Nephron progenitor cell (in vitro differentiated cells): ENCODE data around the gene CLEC4F.
"Not testable (repeated sequence)": the region's sequence is repeated elsewhere in the genome, so short reads cannot be mapped to it uniquely, and the experiment has no call there.

Source experiments
- DNase-seq: peaks from one replicate; pipeline ENCODE4 v3.0.0; 2021
- H3K27ac Mint-ChIP-seq: 2 replicates; pipeline ENCODE4 v1.8.0; 2021; ENCODE audit warnings: mild to moderate bottlenecking, moderate library complexity, mixed read lengths
- H3K27me3 Mint-ChIP-seq: 2 replicates; pipeline ENCODE4 v1.8.0; 2021; ENCODE audit warnings: mild to moderate bottlenecking, low read depth, mixed read lengths; ENCODE audit not compliant: poor library complexity
- H3K36me3 Mint-ChIP-seq: 2 replicates; pipeline ENCODE4 v1.8.0; 2021; ENCODE audit warnings: low read depth, mixed read lengths
- H3K4me1 Mint-ChIP-seq: 2 replicates; pipeline ENCODE4 v1.8.0; 2021; ENCODE audit warnings: mixed read lengths
- H3K4me3 Mint-ChIP-seq: 2 replicates; pipeline ENCODE4 v1.8.0; 2021; ENCODE audit warnings: mild to moderate bottlenecking, moderate library complexity, mixed read lengths
- H3K9me3 Mint-ChIP-seq: 2 replicates; pipeline ENCODE4 v1.8.0; 2021; ENCODE audit warnings: mild to moderate bottlenecking, moderate library complexity, mixed read lengths
- CTCF ChIP-seq: fragments of 200-600 bp; sonication (generic); IDR thresholded peaks from 2 replicates; pipeline ENCODE4 v1.5.0; 2021; ENCODE audit warnings: antibody characterized with exemption

Gene CLEC4F

DNA sequence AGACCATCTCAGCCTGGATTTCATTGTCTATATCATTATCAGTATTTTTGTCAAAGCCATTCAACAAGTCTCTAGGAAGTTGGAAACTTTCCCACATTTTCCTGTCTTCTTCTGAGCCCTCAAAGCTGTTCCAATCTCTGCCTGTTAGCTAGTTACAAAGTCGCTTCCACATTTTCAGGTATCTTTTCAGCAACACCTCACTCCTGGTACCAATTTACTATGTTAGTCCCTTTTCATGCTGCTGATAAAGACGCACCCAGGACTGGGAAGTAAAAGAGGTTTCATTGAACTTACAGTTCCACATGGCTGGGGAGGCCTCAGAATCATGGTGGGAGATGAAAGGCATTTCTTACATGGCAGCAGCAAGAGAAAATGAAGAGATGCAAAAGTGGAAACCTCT lies 20.7 kb downstream of the CLEC4F start:
- H3K27me3 Mint-ChIP-seq, result peaks cover 56% of the 10 kb centered on the region
- peaks cover 5% of the 10 kb centered on the region for H3K4me1 Mint-ChIP-seq
- no peak overlapping the region for H3K27ac Mint-ChIP-seq
- peaks cover 7% of the 10 kb centered on the region for H3K36me3 Mint-ChIP-seq
- peaks cover 25% of the 10 kb centered on the region for H3K9me3 Mint-ChIP-seq
- H3K4me3 Mint-ChIP-seq, result no peak overlapping the region
- no peak for DNase-seq
- no peak for TF ChIP-seq CTCF

GRCh38 chr2:70797996-70798395 lies 22.4 kb downstream of the CLEC4F start:
- peaks cover 65% of the 10 kb centered on the region for H3K27me3 Mint-ChIP-seq
- H3K4me3 Mint-ChIP-seq, H3K27ac Mint-ChIP-seq, DNase-seq, H3K4me1 Mint-ChIP-seq, H3K36me3 Mint-ChIP-seq: not testable (repeated sequence)
- H3K9me3 Mint-ChIP-seq, result peaks cover 30% of the 10 kb centered on the region

GRCh38 chr2:70797506-70797905 lies 22.9 kb downstream of the CLEC4F start:
- peaks cover 5% of the 10 kb centered on the region for H3K4me1 Mint-ChIP-seq
- peaks cover 7% of the 10 kb centered on the region for H3K36me3 Mint-ChIP-seq
- no peak overlapping the region for H3K27ac Mint-ChIP-seq
- no peak for TF ChIP-seq CTCF
- H3K27me3 Mint-ChIP-seq, result peaks cover 68% of the 10 kb centered on the region
- H3K9me3 Mint-ChIP-seq, result peaks cover 33% of the 10 kb centered on the region
- DNase-seq, result no peak
- no peak overlapping the region for H3K4me3 Mint-ChIP-seq

DNA sequence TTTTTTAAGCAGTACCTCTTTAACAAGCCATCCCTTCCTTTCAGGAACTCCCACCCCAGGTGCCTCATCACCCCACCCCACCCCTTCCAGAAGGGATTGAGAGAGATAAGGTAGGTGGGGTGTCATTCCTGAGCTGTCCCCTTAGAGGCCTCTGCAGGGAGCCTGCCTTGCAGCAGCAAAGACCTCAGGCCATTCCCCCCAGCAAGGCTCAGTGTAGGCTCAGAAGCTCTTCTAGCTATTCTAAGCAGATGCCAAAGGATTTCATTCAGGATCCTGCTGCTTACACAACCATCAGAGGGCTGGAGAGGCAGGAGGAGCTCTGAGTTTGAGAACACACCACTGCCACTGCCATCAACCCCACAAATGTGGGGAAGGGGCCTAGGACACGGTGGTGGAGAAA lies 24.1 kb downstream of the CLEC4F start:
- TF ChIP-seq CTCF, result no peak
- Mint-ChIP-seq H3K9me3 (peaks cover 38% of the 10 kb centered on the region), H3K4me1 (peaks cover 5% of the 10 kb centered on the region), H3K27ac (no peak overlapping the region), H3K4me3 (no peak overlapping the region), H3K36me3 (peaks cover 7% of the 10 kb centered on the region), H3K27me3 (peaks cover 68% of the 10 kb centered on the region)
- DNase-seq, result no peak

DNA sequence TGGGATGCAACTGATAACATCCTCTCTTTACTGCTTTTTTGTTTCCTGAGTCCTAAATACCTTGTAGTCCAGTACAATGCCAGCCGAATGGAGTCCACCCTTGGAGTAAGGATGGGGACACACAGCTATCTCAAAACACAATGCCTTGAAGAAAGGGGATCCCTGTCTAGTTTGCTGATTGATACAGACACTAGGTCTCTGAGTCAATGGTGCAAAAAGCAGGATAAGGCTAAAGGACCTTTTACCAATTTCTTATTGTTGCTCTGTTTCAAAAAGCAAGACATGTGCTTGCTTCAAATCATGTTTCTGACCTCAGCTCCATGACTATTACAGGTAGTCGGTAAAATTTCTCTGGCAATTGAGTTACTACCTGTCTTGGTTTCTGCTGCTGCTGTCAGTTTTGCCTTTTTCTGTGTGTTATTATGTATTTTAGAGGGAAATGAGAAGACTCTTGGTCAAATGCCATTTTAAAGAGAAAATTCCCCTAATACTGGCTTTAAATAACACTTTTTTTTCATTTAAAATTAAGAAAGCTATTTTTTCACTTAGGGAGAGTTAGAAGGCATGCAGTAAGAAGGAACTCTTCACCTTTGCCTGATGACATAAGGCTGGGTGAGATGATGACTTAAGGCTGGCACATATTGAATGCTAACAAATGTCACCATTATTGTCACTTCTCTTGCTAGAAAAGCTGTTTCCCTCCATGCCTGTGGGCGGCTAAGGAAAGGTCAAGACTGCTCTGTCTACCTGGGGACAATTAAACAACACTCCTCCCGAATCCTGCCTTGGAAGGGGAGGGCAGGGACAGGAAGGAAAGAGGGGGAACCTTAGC lies 25.0 kb downstream of the CLEC4F start:
- Mint-ChIP-seq H3K9me3 (peaks cover 31% of the 10 kb centered on the region), H3K4me1 (peaks cover 5% of the 10 kb centered on the region), H3K36me3 (peaks cover 7% of the 10 kb centered on the region), H3K4me3 (no peak overlapping the region), H3K27me3 (peaks cover 68% of the 10 kb centered on the region), H3K27ac (no peak overlapping the region)
- no peak for TF ChIP-seq CTCF
- DNase-seq, result no peak

DNA sequence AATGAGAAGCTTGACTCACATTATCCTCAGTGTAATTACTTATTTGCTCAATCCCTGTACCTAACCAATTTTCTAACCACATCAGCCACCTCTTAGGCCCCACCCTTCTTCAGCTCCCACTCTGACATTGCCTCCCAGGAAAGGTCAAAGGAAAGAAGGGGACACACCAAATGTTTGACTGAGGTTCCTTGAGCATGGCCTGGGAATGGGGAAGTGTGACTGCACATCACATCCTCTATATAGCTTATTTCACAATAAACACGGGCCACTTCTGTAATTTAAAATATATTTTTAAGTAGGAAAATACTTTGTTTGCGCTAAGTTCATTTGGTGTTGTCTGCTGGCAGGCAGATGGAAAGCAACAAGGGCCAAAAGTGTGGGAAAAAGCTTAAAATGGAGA lies 26.9 kb downstream of the CLEC4F start:
- Mint-ChIP-seq H3K27me3 (peaks cover 79% of the 10 kb centered on the region), H3K36me3 (no peaks in the 10 kb centered on the region), H3K4me1 (peaks cover 13% of the 10 kb centered on the region), H3K4me3 (no peak overlapping the region), H3K27ac (no peak overlapping the region), H3K9me3 (peaks cover 18% of the 10 kb centered on the region)
- no peak for DNase-seq
- TF ChIP-seq CTCF, result no peak
